Measurements from ENCODE around the gene DOK6. TPM values are rescaled to one million over a fixed set of nuclear protein-coding genes. Genes with fewer than 3 reads are reported as not detected.

The DOK6 gene
- total RNA-seq, 2 experiments from 2014 or later, result not detected

DNA sequence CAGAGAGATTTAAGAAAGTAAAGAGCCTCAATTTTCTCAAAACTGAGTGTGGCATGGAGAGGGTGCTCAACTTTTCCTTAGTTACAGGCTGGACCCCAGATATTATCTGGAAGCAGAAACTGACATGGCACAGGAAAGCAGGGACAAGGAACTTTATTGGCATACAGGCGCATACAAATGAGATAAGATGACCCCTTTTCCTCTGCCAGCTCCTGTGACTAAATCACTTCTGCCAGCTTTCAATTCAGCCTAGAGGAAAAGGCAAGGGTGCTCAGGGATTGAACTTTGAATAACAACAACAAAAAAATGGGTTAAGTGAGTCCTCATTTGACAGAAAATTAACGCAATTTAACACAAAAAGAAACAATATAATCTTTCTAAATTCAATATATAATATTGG lies 284.1 kb downstream of the DOK6 start:
- no peak overlapping the region for H3K27ac ChIP-seq (ENCODE audit: low read depth, low read length, poor library complexity, severe bottlenecking)
- H3K79me2 ChIP-seq (ENCODE audit: insufficient read depth, low read depth, low read length), result no peaks in the 10 kb centered on the region
- BruUV-seq (replicated peaks), result no TSS peak
- H4K20me1 ChIP-seq (ENCODE audit: insufficient read depth, low read length), result no peaks in the 10 kb centered on the region
- CTCF ChIA-PET (ENCODE audit: unreplicated experiment), result no interaction called here
- no peaks in the 10 kb centered on the region for H3K4me1 ChIP-seq (ENCODE audit: insufficient read depth, low read length, poor library complexity, severe bottlenecking)
- H3K9me2 ChIP-seq (ENCODE audit: insufficient read depth, low read length), result no peaks in the 10 kb centered on the region
- H2AFZ ChIP-seq (ENCODE audit: low read length), result no peak overlapping the region
- no peak overlapping the region for H3K4me2 ChIP-seq (ENCODE audit: low read length)
- H3K36me3 ChIP-seq (ENCODE audit: insufficient read depth, low read length), result no peaks in the 10 kb centered on the region
- intact Hi-C loops (cut with micrococcal nuclease; ENCODE audit: unreplicated experiment), result no loop called here
- no peak overlapping the region for H3K4me3 ChIP-seq (ENCODE audit: low read depth, low read length, poor library complexity, severe bottlenecking)
- no peaks in the 10 kb centered on the region for H3K9me3 ChIP-seq (ENCODE audit: low read length)
- no peak for TF ChIP-seq EZH2phosphoT487 (IDR thresholded peaks at IDR 0.05; ENCODE audit: borderline replicate concordance, low read depth, low read length)
- TF ChIP-seq, protein P1, sequence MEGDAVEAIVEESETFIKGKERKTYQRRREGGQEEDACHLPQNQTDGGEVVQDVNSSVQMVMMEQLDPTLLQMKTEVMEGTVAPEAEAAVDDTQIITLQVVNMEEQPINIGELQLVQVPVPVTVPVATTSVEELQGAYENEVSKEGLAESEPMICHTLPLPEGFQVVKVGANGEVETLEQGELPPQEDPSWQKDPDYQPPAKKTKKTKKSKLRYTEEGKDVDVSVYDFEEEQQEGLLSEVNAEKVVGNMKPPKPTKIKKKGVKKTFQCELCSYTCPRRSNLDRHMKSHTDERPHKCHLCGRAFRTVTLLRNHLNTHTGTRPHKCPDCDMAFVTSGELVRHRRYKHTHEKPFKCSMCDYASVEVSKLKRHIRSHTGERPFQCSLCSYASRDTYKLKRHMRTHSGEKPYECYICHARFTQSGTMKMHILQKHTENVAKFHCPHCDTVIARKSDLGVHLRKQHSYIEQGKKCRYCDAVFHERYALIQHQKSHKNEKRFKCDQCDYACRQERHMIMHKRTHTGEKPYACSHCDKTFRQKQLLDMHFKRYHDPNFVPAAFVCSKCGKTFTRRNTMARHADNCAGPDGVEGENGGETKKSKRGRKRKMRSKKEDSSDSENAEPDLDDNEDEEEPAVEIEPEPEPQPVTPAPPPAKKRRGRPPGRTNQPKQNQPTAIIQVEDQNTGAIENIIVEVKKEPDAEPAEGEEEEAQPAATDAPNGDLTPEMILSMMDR (conservative IDR thresholded peaks at IDR 0.05; ENCODE audit: low read length), result no peak
- DNase-seq (ENCODE audit: low spot score), result no peak
- POLR2A ChIA-PET, result no interaction called here

DNA sequence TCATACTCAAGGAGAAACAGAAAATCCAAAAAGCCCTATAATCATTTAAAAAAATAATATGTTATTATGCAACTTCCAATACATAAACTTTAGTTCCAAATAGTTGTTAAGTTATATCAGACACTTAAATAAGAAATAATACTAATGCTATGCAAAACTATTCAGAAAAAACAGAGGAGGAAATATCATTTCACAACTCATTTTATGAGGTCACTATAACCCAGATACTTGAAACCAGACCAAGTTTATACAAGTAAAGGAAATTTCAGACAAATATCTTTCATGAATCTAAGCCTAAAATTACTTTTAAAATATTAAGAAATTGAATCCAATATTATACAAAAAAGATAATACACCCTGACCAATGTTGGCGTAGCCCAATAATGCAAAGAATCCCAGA lies 286.2 kb downstream of the DOK6 start:
- H3K36me3 ChIP-seq (ENCODE audit: insufficient read depth, low read length), result no peaks in the 10 kb centered on the region
- no peaks in the 10 kb centered on the region for H4K20me1 ChIP-seq (ENCODE audit: insufficient read depth, low read length)
- no peaks in the 10 kb centered on the region for H3K9me2 ChIP-seq (ENCODE audit: insufficient read depth, low read length)
- POLR2A ChIA-PET, result no interaction called here
- no peak overlapping the region for H3K4me3 ChIP-seq (ENCODE audit: low read depth, low read length, poor library complexity, severe bottlenecking)
- H3K9me3 ChIP-seq (ENCODE audit: low read length), result no peaks in the 10 kb centered on the region
- no peak for DNase-seq (ENCODE audit: low spot score)
- no peaks in the 10 kb centered on the region for H3K4me1 ChIP-seq (ENCODE audit: insufficient read depth, low read length, poor library complexity, severe bottlenecking)
- H3K27ac ChIP-seq (ENCODE audit: low read depth, low read length, poor library complexity, severe bottlenecking), result no peak overlapping the region
- no peaks in the 10 kb centered on the region for H3K79me2 ChIP-seq (ENCODE audit: insufficient read depth, low read depth, low read length)
- CTCF ChIA-PET (ENCODE audit: unreplicated experiment), result no interaction called here
- H2AFZ ChIP-seq (ENCODE audit: low read length), result no peak overlapping the region
- no TSS peak for BruUV-seq (replicated peaks)
- no peak overlapping the region for H3K4me2 ChIP-seq (ENCODE audit: low read length)
- intact Hi-C loops (cut with micrococcal nuclease; ENCODE audit: unreplicated experiment), result no loop called here
- TF ChIP-seq EZH2phosphoT487 (IDR thresholded peaks at IDR 0.05; ENCODE audit: borderline replicate concordance, low read depth, low read length), result no peak
- TF ChIP-seq, protein P1 (conservative IDR thresholded peaks at IDR 0.05; ENCODE audit: low read length), result no peak

DNA sequence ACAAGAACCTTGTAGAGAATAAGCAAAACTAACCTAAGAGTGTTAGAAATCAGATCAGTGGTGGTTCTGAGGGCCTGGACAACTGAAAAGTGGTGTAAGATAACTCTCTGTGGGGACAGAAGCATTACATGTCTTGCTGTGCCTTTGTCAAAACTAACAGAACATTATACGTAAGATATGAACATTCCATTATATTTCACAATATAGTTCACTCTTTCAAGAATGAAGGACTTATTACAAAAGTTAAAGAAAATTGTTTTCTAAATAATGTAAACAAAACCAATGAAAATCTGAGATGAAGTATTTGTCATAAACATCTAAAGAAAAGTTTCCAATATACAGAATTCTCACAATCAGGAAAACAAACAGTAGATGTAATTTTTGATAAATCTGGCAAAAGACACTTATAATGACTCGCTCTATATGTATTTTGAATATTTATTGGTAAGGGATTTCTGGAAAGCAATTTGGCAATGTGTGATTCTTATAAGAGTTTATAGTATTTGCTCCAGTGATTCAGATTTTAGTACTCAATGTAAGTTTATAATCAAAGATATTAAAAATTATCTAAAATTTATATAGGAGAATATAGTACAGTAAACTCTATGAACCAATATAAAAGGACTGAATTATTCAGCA lies 288.6 kb downstream of the DOK6 start:
- Histone ChIP-seq H3K4me2 (ENCODE audit: low read length) (no peak overlapping the region), H4K20me1 (ENCODE audit: insufficient read depth, low read length) (no peaks in the 10 kb centered on the region), H3K27ac (ENCODE audit: low read depth, low read length, poor library complexity, severe bottlenecking) (no peak overlapping the region), H3K4me1 (ENCODE audit: insufficient read depth, low read length, poor library complexity, severe bottlenecking) (no peaks in the 10 kb centered on the region), H3K9me2 (ENCODE audit: insufficient read depth, low read length) (no peaks in the 10 kb centered on the region), H2AFZ (ENCODE audit: low read length) (no peak overlapping the region), H3K79me2 (ENCODE audit: insufficient read depth, low read depth, low read length) (no peaks in the 10 kb centered on the region), H3K36me3 (ENCODE audit: insufficient read depth, low read length) (no peaks in the 10 kb centered on the region), H3K9me3 (ENCODE audit: low read length) (no peaks in the 10 kb centered on the region), H3K4me3 (ENCODE audit: low read depth, low read length, poor library complexity, severe bottlenecking) (no peak overlapping the region)
- ChIA-PET POLR2A (no interaction called here), CTCF (ENCODE audit: unreplicated experiment) (no interaction called here)
- BruUV-seq (replicated peaks), result no TSS peak
- intact Hi-C loops (cut with micrococcal nuclease; ENCODE audit: unreplicated experiment), result no loop called here
- no peak for DNase-seq (ENCODE audit: low spot score)
- TF ChIP-seq, protein P1 (conservative IDR thresholded peaks at IDR 0.05; ENCODE audit: low read length), result no peak
- no peak for TF ChIP-seq EZH2phosphoT487 (IDR thresholded peaks at IDR 0.05; ENCODE audit: borderline replicate concordance, low read depth, low read length)
